NCI-H510A (cell line): ENCODE results near the gene PTPRK.

Source experiments
- DNase-seq: peaks from one replicate; lab custom pipeline; 2025; lab: John Stamatoyannopoulos, UW

PTPRK gene

DNA sequence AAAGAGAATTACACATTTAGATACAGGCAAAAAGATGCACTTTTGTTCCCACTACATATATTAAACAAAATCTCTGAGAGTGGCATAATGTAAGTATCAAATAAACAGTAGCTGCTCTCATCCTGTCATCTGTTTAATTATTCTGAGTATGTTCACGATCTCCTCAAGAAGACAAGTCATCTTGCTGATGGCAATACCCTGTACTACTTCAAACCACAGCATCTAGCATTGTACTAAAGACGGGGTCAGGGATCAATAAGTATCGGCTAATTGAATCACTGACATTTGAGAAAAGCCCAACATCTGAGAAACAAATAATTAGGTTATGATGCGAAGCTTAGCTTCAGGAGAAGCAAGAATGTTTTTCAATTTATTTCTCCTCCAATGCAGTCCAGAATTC, 175.1 kb downstream of the PTPRK start:
- DNase-seq: no peak

DNA sequence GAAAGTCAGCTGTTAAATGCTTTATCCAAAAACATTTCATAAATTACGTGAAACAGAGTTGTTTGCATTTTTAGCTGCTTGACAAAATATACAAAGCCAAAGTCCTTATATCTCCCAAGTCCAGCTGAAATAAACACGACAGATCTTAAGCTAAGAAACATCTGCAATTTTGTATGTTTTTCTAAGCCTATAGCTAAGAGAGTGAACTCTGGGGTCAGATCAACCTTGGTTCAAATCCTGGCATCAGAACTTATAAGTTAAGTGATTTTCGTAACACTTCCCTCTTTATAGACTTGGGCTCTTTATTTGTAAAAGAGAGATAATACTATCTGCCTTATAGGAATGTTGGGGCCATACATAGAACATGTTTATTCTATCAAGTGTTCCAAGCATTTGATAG, 176.7 kb downstream of the PTPRK start:
- DNase-seq: no peak

DNA sequence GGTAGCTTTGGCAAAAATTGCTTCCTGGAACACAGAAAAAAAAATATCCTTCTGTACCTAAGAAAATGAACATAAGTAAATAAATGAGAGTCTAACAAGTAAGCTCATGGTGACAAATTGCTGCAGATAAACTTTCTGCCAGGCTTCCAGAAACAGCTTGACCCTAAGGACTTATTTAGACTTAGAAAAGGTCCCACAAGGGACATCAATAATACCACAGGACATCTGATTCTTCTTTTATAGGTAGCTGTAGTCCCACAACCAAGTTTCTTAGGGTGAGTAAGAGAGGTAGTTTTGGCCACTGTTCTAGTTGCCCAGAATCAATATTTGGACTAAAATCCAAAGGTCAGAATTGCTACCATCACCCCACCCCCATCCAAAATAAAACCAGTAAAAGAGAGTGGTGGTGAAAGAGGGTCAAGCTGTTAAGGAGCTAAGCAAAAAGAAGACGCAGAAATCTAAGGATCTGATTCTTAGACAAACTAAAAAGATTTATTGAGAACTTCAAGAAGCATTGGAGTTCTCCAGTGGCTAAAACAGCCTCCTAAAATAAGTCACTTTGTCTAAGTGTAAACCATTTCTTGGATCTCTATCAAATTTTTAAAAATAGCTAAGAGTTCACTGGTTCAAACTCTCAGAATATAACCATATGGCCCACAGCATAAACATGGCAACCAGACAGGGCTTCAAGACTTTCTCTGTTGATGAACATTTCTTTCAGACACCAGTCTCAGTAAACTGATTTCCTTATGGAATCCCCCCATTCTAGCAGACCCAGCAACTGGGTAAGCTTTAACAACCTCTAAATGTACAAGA, 180.6 kb downstream of the PTPRK start:
- no peak for DNase-seq

DNA sequence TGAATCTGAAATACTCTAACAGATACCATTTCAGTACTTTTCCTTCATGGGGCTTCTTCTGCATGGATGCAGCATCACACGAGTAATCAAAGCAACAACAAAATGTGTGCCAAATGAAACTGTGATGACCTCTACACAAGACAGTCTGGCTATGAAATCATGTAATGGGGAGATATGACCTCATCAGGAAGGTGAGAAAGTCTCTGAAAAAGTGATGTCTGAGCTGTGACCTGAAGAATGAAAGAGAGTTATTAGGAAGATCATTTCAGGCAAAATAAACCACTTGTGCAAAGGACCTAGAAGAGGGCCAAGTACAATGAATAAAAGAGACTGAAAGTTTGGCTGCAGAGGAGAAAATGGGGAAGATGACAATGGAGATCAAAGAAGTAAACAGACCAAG, 182.8 kb downstream of the PTPRK start:
- DNase-seq: no peak

DNA sequence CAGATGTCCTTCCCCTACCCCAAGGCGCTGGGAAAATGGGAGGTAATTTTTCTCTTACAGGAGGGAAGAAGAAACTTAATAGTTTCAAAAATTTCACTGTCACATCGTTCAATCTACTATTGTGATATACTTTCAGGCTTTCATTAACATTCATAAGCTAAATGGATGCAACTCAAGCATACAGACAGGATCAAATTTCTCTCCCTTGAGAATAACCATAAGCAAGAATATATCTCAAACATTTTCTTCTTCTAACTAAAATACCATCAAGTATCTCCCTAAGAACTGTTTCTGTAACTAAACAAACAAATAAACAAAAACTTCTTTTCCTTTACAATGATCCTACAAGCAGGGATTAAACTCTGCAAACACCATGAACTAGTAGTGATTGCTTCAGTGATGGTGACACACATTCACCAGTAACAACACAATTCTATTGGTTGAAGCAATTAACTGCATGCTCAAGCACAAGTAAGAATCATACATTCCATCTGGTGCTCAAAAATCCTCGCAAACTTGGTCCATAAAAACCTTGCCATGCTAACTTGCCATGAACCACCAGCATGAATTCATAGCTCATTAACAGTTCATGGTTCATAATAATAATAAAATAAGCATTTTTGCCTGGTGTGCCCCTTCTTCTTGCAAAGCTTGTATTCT, 183.8 kb downstream of the PTPRK start:
- no peak for DNase-seq

DNA sequence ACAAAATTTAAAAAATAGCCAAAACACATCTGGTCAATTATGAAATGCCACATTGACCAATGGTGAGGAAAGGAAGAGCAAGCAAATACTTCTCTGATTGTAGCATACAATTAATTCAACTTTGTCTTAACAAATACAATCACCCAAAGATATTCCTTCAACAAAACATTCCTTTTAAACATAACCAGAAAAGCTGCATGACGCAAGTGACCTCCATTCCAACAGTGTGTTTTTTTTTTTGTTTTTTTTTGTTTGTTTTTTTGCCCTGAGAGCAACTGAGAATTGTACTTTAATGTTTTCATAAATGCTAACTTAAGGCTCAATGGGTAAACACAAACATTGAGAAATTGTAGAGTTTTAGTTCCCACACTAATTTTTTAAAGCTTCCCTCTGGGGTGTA, 184.4 kb downstream of the PTPRK start:
- no peak for DNase-seq

DNA sequence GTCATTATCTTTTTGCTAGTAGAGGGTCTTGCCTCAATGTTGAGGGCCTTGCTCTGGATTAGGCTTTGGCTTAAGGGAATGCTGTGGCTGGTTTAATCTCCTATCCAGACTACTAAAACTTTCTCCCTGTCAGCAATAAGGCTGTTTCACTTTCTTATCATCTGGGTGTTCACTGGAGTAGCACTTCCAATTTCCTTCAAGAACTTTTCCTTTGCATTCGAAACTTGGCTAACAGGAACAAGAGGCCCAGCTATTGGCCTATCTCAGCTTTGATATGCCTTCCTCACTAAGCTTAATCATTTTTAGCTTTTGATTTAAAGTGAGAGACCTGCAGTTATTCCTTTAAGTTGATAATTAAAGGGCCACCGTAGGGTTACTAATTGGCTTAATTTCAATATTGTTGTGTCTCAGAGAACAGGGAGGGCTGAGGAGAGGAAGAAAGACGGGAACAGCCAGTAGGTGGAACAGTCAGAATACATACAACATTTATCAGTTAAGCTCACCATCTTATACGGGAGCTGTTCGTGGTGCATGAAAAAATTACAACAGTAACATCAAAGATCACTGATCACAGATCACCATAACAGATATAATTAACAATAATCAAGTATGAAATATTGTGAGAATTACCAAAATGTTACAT, 186.7 kb downstream of the PTPRK start:
- DNase-seq: no peak

DNA sequence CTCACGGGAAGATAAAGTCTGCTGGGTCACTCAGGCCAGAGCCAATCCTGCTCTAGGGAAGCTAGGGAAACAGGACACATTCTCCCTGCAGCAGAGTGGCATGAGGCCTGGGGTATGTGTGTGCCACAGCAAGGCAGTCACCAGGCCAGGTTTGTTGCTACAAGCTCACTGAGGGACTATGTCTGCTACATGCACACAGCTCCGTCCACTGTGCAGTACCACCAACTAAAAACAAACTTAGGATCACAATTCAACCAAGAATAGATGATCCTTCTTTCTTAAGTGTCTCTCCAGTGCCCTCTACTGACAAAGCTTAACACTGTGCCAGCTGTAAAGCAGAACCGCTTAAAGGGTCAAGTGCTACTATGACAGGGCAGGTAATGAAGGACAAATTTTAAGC, 192.5 kb downstream of the PTPRK start:
- no peak for DNase-seq

DNA sequence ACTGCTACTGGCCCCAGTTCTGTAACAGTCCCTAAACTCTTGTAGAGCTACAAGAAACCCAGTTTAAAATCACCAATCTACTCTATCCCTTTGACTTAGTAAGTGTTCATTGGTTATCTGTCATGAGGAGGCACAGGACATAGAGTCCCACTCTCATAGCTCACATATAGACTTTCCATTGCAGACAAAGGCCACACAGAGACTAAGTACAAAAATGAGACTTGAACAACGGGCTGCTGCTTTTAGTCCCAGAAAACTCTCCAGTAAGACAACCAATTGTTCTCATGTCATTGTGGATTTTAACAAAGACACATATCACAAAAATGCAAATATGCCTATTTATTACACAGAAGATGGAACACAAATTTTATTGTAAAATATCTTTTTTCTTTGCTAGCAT, 197.4 kb downstream of the PTPRK start:
- DNase-seq: no peak

DNA sequence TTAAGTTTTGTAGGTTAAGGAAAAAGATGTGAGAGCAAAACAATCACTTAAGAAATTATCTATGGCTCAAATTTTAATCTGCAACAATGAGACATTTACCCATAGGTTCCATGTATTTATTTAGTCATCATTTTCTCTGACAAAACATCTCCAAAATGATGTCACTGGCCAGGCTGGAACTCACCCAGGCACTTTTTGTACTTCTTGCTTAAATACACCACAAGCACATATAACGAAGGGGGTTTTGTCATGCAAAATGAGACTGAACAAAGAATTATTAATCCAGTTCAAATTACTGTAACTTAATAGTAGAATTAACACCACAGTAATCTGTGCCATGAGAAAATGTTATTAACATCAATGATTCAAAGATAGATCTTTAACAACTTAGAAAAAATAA, 200.5 kb downstream of the PTPRK start:
- no peak for DNase-seq

DNA sequence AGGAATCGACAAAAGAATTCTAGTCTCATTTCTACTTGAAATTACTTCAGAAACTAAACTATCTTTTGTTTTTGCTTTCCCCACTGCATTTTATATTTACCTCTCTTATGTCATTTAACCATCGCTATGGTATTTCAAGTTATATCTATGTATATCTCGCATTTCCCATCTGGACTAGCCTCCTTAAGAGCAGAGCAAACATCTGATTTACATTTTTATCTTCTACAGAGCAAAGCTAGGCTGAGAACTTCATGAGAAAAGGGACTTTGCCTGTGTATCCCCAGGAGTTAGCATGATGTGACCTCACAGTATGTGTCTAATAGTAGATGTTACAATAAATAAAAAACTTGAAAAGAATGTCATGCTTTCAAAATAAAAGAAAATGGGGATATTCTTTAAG, 201.2 kb downstream of the PTPRK start:
- no peak for DNase-seq

DNA sequence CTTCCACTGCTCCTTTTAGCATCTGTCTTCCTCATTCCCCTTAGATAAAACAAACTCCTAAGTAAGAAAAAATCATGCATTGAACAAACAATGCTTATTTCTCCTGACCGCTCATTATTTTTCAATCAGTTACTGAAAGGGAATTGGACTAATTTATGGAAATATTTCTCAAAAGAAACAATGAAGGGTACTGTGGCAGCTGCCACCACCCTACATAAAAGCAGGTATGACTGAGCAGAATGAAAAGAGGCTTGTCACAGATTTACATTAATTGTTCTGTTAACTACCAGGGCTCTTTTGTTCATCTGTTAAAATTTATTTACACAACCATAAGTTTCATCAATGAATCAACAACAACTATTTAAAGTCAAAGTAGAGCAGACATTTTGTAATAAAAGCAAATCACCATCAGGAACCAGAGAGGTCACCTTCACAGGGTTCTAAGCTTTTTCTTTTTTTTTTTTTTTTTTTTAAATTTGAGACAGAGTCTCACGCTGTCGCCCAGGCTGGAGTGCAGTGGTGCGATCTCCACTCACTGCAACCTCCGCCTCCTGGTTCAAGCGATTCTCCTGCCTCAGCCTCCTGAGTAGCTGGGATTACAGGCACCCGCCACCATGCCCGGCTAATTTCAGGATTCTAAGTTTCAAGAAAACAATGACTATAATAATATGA, 204.0 kb downstream of the PTPRK start:
- DNase-seq: no peak

DNA sequence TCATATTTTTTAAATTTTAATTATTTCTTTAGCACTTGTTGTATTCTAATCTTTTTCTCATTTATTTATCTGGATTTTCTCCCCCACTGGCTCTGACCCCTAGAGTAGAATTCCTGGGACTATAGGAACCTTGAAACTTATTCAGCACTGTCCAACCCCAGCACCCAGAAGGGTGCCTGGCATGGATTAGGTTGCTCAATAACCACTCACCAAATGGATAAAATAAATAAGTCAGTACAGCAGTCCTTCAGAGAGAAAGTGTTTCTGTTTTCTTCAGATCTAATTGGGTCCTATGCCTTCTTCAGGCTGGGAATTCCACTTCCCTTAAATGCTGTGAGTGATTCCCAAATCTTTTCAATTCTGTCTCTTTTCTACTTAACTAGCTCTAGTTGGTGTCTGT, 206.2 kb downstream of the PTPRK start:
- no peak for DNase-seq

DNA sequence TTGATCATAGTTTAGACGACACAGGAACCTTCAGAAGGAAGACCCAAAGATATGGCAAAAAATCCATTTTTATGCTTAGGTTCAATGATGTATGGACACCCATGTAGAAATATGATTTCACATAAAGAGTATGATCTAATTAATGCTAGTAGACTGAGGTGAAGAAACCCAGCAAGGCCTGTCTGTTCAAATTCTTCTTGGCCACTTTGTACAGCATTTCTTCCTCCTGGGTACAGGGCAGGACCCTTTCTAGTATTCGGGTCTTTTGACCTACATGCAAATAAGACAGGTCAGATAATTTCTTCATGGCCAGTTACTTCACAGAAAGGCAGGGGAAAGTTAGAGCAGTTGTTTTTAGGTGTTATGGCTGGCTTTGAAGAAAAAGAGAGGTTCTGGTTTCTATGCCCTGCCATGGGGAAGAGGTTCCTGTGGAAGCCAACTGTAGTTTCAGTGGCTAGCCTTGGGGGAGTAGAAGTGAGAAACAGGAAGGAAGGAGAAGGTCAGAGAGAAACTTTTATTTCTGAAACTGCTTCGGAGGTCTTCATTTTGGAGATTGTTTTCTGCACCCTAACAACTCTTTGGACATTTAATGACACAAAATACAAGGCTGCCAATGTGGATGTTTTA, 208.3 kb downstream of the PTPRK start:
- DNase-seq: no peak

DNA sequence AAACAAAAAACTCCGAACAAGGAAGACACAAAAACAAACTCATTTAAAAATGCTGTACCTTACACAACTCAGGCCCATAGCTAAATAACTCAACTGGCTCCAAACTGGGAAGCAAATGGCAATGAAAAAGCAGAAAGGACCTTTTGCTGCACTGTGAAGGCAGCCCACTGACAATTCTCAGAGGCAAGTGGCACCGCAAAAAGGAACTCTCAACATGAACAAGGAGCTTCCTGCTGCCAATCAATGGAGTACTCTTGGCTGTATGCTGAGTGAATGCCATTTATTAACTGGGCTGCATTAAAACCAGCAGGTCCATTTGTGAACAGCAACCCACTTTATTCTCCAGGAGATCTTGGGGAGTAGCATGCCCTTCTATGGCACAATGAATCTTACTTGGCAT, 209.9 kb downstream of the PTPRK start:
- no peak for DNase-seq

DNA sequence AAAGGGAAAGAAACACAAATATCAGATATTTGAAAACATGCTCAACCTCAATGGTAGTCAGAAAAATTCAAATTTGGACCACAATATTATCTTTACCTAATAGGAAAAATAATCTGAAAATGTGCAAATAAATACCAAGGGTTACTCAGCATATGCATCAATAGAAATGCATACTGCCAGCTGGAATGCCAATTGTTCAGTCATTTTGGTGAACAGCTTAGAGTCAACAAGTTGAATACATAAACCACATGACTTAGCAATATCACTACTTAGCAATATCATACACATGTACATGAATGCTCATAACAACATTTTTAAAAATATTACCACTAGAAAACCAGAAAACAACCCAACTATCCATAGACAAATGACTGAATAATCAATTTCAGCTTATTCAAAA, 212.7 kb downstream of the PTPRK start:
- DNase-seq: no peak

DNA sequence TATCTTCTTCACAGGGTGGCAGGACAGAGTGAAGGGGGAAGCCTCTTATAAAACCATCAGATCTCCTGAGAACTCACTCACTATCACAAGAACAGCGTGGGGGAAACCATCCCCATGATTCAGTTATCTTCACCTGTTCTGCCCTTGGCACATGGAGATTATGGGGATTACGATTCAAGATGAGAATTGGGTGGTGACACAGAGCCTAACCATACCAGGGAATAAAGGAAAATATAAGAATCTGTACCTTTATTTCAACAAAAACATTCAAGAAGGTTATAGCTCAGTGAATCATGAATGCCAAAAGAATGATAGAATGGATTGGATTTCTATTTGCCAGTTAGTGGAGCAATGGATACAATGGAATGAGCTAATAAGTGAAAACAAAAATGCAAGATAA, 214.4 kb downstream of the PTPRK start:
- DNase-seq: no peak

DNA sequence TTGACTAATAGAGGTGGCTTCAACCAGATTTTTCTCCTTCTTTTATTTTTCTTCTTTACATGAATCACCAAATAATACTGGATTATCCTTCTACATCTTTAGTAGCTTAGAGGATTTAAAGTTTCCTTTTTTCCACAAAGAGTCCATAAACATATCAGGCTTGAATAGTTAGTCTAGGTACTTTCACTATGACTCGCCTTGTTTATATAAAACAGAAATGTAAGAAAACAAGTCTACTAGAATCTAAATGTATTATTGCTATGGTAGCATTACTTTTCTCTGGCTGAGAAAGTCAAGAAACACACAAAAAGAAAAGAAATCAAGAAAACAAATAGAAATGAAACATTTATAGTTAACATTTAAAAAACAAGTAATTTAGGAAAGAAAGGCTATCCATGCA, 215.2 kb downstream of the PTPRK start:
- no peak for DNase-seq

DNA sequence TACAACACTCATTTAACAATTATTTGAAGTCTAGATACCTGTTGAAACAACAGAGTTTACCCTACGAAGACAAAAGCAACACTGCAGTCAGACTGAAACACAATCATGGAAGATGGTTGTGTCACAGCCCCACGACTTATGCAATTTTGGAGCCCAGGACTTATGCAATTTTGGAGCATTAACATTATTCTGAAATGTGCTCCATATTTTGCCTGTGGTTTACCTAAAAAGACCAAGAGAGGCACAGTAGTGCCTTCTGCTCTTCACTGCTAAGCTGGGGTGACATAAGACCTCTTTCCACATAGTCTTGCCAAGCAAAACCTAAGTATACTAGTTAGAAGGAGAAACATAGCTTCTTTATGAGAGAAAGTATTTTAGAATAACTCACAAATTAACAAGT, 216.5 kb downstream of the PTPRK start:
- DNase-seq: no peak

DNA sequence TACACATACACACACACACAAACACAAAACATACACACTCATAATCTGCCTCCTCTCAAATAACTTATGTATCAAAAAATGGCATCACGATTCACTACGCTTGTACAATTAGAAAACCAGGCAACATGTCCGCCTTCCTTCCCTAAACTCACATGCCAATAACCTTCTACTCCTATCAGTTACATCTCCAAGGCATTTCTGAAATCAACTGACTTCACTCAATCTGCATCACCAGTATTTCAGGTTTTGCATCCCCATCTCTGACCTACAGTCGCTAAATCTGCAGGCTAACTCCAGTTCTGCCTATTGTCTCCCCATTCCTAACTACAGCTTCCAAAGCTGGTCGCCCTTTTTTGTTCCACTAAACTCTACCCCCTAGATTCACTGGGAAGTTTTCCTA, 217.5 kb downstream of the PTPRK start:
- DNase-seq: no peak

DNA sequence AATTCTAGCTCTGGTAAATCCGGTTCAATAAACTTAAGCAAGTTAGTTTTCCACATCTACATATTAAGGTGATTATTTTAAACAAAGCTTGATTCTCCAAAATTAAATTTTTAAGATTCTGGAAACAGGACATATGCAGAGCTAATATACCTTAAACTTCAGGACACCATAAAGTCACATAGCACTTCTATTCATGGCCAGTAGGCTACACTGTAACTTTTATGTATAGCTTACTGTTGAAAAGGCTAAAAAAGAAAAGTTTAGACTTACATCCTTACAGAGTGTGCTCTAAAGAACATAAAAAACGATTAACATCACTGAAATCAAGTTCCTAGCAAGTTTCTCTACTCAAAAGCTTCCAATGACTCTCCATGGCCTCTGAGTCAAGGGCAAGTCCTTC, 224.7 kb downstream of the PTPRK start:
- DNase-seq: no peak

DNA sequence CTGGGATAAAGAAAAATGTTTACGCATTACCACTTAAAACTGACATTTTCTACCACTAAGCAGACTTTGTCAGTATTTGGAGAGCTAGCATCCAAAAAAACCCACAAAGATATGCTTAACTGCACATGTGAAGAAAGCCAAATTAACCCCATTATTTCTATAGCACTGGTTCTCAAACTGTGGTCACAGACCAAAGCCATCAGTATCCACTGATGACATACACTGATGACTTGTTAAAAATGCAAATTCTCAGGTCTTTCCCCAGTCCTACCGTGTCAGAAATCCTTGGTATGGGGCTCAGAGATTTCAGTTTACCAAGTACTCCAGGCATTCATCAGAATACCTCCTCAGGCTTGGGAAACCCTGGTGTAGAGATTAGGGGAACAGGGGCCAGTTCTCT, 230.2 kb downstream of the PTPRK start:
- DNase-seq: no peak
